ENCODE results near the gene LRMDA.

DNA sequence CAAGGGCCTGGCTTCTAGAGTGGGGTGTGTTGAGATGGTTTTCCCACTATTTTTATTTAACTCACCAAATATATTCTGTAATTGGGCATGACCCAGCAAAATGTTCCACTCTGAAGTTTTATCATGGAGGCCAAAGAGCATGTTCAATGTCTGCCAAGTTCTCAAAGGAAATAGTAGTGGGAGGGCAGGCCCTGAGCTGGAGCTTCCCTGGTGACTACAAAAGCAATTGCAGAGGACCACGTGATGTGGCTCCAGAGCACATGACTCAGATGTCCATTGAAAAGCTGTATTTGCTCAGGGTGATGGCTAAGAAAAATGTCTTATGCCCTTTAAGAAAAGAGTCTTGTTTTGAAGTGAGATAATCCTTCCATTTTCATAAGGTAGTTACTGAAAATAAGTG is 1024.8 kb downstream of the LRMDA start:
- TF ChIP-seq FOSL1 (CRISPR knock-in tag; IDR thresholded peaks at IDR 0.05; ENCODE audit: borderline replicate concordance) (no peak), ZFP41 (CRISPR knock-in tag; IDR thresholded peaks at IDR 0.05; ENCODE audit: borderline replicate concordance) (no peak), TCF7L2 (IDR thresholded peaks at IDR 0.05; ENCODE audit: low read depth, low read length) (no peak), ZSCAN31 (CRISPR knock-in tag; IDR thresholded peaks at IDR 0.05; ENCODE audit: low read depth) (no peak), HDAC2 (CRISPR knock-in tag; IDR thresholded peaks at IDR 0.05) (no peak), HNRNPK (IDR thresholded peaks at IDR 0.05; ENCODE audit: low read depth, low read length, poor library complexity, severe bottlenecking) (no peak), CHCHD3 (CRISPR knock-in tag; IDR thresholded peaks at IDR 0.05) (no peak), REST (IDR thresholded peaks at IDR 0.05; ENCODE audit: borderline replicate concordance in 1 of 2, low read depth in 1 of 2, low read length in 2 of 2) (no peak), ZNF605 (CRISPR knock-in tag; IDR thresholded peaks at IDR 0.05) (no peak), MIER3 (CRISPR knock-in tag; IDR thresholded peaks at IDR 0.05; ENCODE audit: borderline replicate concordance) (no peak), POLR2AphosphoS5 (IDR thresholded peaks at IDR 0.05; ENCODE audit: low read depth, low read length) (no peak)
- TF ChIP-seq, protein P1, sequence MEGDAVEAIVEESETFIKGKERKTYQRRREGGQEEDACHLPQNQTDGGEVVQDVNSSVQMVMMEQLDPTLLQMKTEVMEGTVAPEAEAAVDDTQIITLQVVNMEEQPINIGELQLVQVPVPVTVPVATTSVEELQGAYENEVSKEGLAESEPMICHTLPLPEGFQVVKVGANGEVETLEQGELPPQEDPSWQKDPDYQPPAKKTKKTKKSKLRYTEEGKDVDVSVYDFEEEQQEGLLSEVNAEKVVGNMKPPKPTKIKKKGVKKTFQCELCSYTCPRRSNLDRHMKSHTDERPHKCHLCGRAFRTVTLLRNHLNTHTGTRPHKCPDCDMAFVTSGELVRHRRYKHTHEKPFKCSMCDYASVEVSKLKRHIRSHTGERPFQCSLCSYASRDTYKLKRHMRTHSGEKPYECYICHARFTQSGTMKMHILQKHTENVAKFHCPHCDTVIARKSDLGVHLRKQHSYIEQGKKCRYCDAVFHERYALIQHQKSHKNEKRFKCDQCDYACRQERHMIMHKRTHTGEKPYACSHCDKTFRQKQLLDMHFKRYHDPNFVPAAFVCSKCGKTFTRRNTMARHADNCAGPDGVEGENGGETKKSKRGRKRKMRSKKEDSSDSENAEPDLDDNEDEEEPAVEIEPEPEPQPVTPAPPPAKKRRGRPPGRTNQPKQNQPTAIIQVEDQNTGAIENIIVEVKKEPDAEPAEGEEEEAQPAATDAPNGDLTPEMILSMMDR (CRISPR knock-in tag; IDR thresholded peaks at IDR 0.05): no peak

Measured in HepG2 (cell line).